ENCODE results near the gene OR2B2. TPM values are rescaled to one million over a fixed set of nuclear protein-coding genes. Genes with fewer than 3 reads are reported as not detected.

The OR2B2 gene
- total and polyA plus RNA-seq, 2 of the 4 experiments (the other 2 are of a cell fraction) = not detected

GRCh38 chr6:27957516-27957915 is 45.3 kb upstream of the OR2B2 start:
- ChIA-PET CTCF (no interaction called here), POLR2A (ENCODE audit: unreplicated experiment) (no interaction called here)
- Histone ChIP-seq H3K4me2 (ENCODE audit: low read depth, low read length) (no peak overlapping the region), H2BK5ac (ENCODE audit: low read depth, low read length, poor library complexity, severe bottlenecking) (no peak overlapping the region), H2AK9ac (replicated peaks; ENCODE audit: low read depth, low read length, poor library complexity) (no peak overlapping the region), H3K27ac (ENCODE audit: insufficient read depth, low read length) (no peak overlapping the region), H4K91ac (ENCODE audit: insufficient read depth, low read depth, low read length) (no peak overlapping the region), H3K79me1 (ENCODE audit: low read depth in 1 of 2, low read length in 2 of 2) (no peaks in the 10 kb centered on the region), H2AFZ (replicated peaks; ENCODE audit: low read length, poor library complexity) (no peak overlapping the region), H3K14ac (replicated peaks; ENCODE audit: low read depth, low read length) (no peak overlapping the region), H3K9me3 (ENCODE audit: control insufficient read depth, insufficient read depth, low read length) (no peaks in the 10 kb centered on the region), H2BK20ac (ENCODE audit: low read depth, low read length) (no peak overlapping the region), H3K56ac (ENCODE audit: extremely low read depth, insufficient read depth, low read length) (no peak overlapping the region), H2BK120ac (ENCODE audit: low read depth, low read length) (no peak overlapping the region), H3K23ac (ENCODE audit: low read depth, low read length) (no peak overlapping the region), H3K36me3 (ENCODE audit: control insufficient read depth, insufficient read depth, low read length) (no peaks in the 10 kb centered on the region), H4K20me1 (ENCODE audit: insufficient read depth, low read length) (no peaks in the 10 kb centered on the region), H4K5ac (ENCODE audit: low read depth, low read length) (no peak overlapping the region), H3K18ac (ENCODE audit: low read depth, low read length) (no peak overlapping the region), H3K27me3 (ENCODE audit: control insufficient read depth, insufficient read depth, low read length) (no peaks in the 10 kb centered on the region), H3K4me1 (ENCODE audit: control insufficient read depth, insufficient read depth, low read length) (no peaks in the 10 kb centered on the region), H3K9ac (ENCODE audit: low read depth, low read length) (no peak overlapping the region), H4K8ac (ENCODE audit: low read depth in 2 of 2, low read length in 2 of 2) (no peak overlapping the region), H3K4ac (ENCODE audit: low read depth, low read length) (no peak overlapping the region), H3K9me1 (ENCODE audit: insufficient read depth, low read length) (no peaks in the 10 kb centered on the region), H2AK5ac (ENCODE audit: low read depth, low read length) (no peak overlapping the region), H2BK15ac (ENCODE audit: low read depth, low read length) (no peak overlapping the region), H3K4me3 (ENCODE audit: insufficient read depth, low read depth, low read length) (no peak overlapping the region)
- no peak for DNase-seq
- no peak for TF ChIP-seq RAD21 (IDR thresholded peaks at IDR 0.05; ENCODE audit: low read length)
- TF ChIP-seq RFX5 (IDR thresholded peaks at IDR 0.05; ENCODE audit: low read depth, low read length) = no peak
- no peak for TF ChIP-seq RCOR1 (IDR thresholded peaks at IDR 0.05; ENCODE audit: insufficient replicate concordance, low read length)
- no peak for TF ChIP-seq MXI1 (IDR thresholded peaks at IDR 0.05; ENCODE audit: borderline replicate concordance, low read depth, low read length)
- no peak for TF ChIP-seq CTCF (conservative IDR thresholded peaks at IDR 0.05; ENCODE audit: low read depth, low read length)
- TF ChIP-seq CEBPB (IDR thresholded peaks at IDR 0.05; ENCODE audit: low read depth, low read length) = no peak
- TF ChIP-seq POLR2A (IDR thresholded peaks at IDR 0.05; ENCODE audit: low read depth, low read length) = no peak
- TF ChIP-seq NFE2L2 (IDR thresholded peaks at IDR 0.05; ENCODE audit: low read depth, low read length) = no peak
- no peak for TF ChIP-seq FOS (IDR thresholded peaks at IDR 0.05; ENCODE audit: low read depth, low read length)
- no peak for TF ChIP-seq ELK1 (IDR thresholded peaks at IDR 0.05; ENCODE audit: borderline replicate concordance, low read depth, low read length)
- no peak for TF ChIP-seq SMC3 (IDR thresholded peaks at IDR 0.05; ENCODE audit: low read depth, low read length)
- TF ChIP-seq CHD1 (IDR thresholded peaks at IDR 0.05; ENCODE audit: low read depth, low read length) = no peak
- no peak for TF ChIP-seq USF2 (IDR thresholded peaks at IDR 0.05; ENCODE audit: low read depth, low read length)
- no peak for TF ChIP-seq MAZ (IDR thresholded peaks at IDR 0.05; ENCODE audit: borderline replicate concordance, low read depth, low read length)
- no peak for TF ChIP-seq BHLHE40 (IDR thresholded peaks at IDR 0.05; ENCODE audit: low read depth, low read length)
- no peak for TF ChIP-seq MAFK (IDR thresholded peaks at IDR 0.05; ENCODE audit: low read depth, low read length)
- in situ Hi-C loops (cut with MboI; ENCODE audit: low sequenced_read_pairs) (no loop called here), intact Hi-C loops (cut with micrococcal nuclease) (no loop called here), dilution Hi-C loops (cut with HindIII; ENCODE audit: low sequenced_read_pairs, unreplicated experiment) (no loop called here)
- no CpG with 5 or more reads among the region's 4 CpGs for WGBS, 2 experiments (ENCODE audit: extremely low coverage in 2 of 2, insufficient read length in 1 of 2)
- no peak for ATAC-seq (ENCODE audit: low read depth)
- BruUV-seq (replicated peaks) = no TSS peak

Data from IMR-90 (cell line).